ENCODE results near the gene RRH.
"Not testable (repeated sequence)": the region's sequence is repeated elsewhere in the genome, so short reads cannot be mapped to it uniquely, and the experiment has no call there.

Gene RRH, protein sequence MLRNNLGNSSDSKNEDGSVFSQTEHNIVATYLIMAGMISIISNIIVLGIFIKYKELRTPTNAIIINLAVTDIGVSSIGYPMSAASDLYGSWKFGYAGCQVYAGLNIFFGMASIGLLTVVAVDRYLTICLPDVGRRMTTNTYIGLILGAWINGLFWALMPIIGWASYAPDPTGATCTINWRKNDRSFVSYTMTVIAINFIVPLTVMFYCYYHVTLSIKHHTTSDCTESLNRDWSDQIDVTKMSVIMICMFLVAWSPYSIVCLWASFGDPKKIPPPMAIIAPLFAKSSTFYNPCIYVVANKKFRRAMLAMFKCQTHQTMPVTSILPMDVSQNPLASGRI

DNA sequence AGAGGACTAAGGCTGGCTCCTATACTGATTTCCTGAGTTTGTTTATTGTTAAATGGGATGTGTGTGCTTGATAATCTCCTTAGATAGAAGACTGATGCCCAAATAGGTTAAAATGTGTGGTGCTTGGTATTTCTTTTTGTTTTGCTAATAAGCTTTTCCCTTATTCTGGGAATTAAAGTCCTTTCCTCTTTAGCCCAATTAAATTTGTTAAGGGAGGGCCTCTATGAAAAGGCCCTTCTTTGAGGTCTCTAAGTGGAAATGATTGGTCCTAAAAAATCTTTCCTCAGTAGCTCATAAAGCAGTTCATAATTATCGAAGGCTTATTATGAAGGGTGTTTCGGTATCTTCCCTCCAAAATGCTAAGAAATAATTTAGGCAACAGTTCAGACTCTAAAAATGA is at the start of gene RRH:
Gene RRH, plus strand, starts transcription at position 301 of the 400 bp plus-strand sequence. Its CDS starts 56 bp downstream, at position 357.
- DNase-seq, result no peak

DNA sequence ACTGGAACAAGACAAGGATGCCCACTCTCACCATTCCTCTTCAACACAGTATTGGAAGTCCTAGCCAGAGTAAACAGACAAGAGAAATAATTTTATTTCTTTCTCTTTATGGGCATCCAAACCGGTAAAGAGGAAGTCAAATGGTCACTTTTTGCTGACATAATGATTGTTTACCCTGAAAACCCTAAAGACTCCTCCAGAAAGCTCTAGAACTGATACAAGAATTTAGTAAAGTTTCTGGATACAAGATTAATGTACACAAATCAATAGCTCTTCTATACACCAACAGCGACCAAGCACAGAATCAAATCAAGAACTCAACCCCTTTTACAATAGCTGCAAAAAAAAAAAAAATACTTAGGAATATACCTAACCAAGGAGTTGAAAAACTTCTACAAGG is 45.7 kb upstream of the RRH start:
- DNase-seq, result not testable (repeated sequence)

DNA sequence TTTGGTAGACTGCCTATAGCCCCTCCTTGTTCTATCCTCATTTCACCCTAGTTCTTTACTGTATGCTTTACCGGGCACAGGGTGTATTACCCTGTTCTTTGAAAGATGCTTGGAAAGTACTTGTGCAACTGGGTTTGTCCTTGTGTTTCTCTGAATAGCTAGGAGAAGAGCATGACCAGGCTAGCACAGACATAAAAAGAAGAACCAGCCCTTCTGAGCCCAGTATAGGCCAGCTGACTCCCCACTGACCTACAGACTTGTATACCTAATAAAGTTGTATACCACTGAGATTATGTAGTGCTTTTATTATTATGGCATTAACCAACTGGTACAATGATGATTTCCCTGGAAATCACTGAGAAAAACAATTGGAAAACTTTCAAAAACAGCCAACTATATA is 40.9 kb upstream of the RRH start:
- no peak for DNase-seq

DNA sequence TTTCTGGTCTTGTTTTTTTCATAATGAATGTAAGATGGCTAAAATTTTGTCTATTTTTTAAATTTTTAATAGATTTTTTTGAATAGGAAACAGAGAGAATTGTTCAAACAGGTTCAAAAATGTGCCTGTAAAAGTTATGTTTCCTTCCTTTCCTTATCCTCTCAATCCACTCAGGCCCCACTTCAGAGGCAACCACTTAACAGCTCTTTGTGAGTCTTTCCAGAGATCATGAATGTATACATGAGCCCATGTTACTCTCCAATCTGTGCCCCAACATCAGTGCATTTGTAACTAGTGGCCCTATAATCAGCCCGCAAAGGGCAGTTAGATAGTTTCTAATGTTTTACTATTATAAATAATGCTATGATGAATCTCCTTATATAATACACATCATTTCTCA is 40.0 kb upstream of the RRH start:
- DNase-seq, result no peak

DNA sequence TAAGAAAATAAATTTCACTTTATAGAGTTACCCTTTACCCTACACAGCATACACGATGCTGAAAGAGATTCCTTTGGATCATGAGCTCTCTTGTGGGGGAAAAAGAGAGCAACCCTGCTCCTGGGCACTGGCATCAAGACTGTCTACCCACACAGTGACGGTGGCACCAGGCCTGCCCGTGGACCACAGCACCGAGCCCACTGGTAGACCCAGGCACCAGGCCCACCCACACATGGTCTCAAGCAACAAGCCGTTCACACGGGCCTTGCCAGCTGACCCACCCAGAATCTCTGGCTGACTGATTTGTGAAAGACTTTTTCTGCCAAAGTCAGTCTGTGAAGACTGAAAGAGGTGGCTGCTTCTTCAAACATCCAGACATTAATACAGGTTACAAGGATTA is 32.7 kb upstream of the RRH start:
- no peak for DNase-seq

DNA sequence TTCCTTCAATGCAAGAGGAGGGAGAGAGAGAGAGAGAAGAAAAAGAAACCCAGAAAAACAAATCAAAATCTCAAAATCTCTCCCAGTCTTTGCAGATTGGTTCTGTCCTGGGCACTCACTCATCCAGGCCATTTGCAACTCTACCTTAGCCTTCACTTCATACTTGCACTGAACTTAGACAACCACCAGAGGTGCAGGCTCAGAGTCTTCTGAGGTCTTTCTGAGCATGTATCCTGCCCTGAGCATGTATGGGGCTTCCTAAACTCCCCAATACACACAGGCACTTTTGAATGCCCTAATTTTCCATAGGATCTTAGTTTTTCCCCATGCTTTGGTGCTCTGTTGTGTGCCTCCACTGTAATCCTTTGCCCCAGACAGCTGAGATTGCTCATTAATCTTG is 28.9 kb upstream of the RRH start:
- DNase-seq, result no peak

DNA sequence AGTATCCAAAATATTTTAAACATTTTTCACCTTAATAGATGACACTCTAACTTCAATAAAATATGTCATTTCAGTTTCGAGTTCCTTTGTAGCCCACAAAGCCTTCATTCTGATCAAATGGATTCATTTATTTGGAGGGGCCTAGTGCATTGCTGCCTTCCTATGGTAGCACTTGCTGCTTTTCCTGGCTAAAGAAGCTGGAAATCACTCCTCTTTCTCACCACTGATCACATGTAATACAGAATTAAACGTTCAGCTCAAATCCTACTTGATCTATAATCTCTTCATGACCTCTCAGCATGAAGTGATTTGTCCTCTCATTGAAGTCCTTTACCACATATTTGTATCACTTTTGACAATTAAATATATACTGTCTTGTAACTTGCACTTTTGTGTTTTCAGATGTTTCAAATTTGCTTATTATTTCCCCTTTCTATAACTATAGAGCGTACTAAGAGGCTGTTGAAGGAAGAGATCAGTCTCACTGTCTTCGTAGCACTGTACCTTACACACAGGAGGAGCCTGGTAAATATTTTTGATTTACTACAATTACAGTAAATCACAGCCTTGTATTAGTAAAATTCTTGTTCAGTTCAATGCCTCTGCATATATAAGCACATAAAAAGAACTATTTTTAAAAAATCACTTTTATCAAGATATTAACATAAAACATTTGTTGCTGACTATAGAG is 26.5 kb upstream of the RRH start:
- no peak for DNase-seq

DNA sequence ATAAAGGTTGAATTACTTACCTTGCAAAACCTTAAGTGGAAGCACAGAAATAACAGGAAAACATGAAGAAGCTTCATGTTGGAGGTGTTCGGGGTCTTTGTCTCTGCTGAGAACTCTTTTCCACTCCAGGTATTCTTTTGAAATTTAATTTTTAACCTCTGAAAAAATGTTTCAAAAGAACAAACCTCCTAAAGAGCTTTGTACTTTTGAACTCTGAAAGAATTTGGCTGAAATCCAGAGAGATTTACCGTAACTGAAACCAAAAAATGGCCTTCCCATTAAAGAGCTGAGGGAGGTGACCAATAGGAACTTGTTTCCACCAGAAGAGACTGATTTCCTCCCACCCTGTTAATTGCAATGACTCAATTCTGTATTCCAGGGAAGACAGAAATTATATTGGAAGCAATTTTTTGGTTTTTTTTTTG is 25.9 kb upstream of the RRH start, which contains the start of gene CFI:
Gene CFI, minus strand, starts transcription at position 105 of the 425 bp plus-strand sequence. Its CDS starts 28 bp downstream, at position 77.
- peak; percentile 6 for DNase-seq

DNA sequence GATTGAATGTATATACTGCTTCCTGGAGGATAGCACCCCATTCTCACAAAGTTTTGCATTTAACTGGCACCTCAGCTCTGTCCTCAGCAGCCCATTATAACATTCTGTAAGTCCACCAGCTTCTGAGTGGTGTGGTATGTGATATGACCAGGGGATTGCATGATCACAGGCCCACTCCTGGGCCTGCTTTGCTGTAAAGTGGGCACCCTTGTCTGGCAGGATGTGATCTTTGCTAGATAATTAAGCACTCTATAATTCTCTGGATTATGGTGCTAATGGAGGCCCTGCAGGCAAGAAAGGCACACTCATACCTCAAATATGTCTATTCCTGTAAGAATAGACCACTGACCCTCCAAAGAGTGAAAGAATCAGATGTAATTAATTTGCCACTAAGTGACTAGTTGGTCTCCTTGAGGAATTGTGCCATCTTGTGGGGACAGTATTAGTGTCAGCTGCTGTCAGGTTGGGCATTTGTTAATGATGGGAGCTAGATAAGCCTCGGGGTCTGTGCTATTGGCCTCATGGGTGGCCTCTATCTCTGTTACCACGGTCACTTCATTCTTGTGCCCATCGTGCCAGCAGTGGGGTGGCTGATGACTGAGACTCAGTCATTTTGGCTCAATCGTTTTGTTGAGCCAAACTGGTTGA is 23.7 kb upstream of the RRH start:
- peak; percentile 41 for DNase-seq

DNA sequence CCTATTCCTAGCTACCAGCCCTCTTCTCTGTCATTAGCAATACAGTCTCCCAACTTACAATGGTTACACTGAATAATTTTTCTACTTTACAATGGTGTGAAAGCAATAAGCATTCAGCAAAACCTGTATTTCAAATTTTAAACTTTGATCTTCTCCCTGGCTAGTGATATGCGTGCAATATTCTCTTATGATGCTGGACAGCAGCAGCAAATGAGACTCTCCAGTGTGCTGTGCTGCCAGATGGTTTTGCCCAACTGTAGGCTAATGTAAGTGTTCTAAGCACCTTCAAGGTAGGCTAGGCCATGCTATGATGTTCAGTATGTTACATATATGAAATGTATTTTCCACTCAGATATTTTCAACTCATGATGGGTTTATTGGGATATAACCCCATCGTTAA is 18.1 kb upstream of the RRH start:
- no peak for DNase-seq

DNA sequence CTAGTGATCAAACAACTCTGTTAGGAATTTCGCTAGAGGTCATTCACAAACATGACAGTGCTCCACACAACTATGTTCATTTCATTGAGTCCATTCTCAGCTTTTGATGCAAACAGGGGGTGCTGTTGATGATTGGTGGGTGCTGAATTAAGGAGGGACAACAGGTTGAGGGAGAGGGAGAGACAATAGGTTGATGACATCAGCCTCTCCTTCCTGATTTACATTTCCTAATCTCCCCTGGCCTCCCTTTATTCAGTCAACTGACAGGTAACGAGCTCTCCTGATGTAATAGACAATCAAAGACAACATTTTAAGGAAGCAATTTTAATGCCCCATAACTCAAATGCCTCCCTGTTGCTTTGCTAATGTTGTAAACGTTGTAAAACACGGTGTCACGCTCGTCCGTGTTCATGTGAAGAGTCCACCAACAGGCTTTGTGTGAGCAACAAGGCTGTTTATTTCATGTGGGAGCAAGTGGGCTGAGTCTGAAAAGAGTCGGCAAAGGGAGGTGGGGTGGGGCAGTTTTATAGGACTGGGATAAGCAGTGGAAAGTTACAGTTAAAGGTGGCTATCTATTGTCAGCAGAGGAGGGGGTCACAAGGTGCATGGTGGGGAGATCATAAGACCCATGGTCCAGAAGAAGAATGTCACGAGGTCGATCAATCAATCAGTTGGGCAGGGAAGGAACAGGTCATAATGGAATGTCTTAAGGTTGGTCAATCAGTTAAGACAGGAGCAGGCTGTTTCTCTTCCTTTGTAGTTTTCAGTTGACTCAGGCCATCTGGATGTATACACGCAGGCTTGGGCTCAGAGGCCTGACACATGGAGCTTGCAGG is 17.0 kb upstream of the RRH start:
- DNase-seq, result no peak

DNA sequence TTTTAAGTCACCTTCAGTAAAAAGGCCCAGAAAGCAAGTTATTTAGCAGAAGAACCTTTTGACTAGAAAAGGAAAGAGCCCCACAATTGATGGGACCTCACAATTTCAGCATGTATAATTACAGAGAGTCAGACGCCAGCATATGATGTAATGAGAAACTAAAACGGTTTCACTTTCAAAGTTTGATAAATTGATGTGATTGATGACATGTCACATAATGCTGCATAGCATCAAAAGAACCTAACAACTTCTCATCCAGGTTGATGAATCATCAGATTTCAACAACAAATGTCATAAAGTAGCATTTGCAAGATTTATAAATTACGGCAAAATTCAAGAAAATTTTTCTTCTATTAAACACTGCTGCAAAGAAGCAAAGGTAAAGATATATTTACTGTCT is 16.1 kb upstream of the RRH start:
- DNase-seq, result no peak

DNA sequence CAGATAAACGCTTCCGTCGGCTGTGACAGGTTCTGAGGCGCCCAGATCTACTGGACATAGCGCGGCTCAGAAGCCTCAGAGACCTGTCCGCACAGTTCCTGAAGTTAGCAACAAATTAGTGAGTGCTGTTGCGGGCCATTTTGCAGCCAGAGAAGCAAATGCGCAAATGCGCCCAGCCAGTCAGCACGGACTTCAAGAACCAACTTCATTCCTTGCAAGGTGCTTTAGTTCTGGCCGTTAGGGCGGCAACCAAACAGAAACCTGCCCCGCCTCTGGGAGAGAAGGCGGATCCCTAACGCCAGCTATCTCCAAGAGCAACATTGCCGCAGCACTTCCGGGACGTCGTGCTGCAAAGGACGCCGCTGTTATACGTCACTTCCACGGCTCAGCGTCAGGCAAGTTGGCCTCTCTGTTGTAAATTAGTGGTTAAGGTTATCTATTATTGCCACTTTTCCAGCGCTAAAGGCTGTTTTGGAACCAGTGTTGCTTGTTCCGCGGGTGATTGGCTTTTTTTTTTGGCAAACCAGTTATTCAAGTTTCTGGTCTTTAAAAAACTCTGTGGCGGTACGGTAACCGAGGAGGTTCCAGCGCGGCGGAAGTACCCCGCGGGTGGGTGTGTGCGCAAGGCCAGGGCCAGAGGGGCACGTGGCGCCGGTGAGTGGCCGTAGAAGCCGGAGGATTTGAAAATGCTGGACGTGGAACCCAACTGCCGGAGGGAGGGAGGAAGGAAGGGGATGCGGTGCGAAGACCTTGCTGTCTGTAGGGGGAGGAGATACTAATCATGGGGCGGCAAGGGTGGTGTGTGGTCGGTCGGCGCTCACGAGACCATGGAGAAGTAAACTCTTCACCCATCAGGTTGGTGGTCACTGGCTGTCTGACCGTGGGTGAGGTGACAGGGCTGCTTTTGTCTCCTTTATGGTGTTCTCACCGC is 12.4 kb upstream of the RRH start, which contains the start of gene GAR1:
Gene GAR1, plus strand, starts transcription at position 612 of the 931 bp plus-strand sequence. CDS start 403 bp downstream, outside the sequence.
- DNase-seq, result peak; percentile 83

DNA sequence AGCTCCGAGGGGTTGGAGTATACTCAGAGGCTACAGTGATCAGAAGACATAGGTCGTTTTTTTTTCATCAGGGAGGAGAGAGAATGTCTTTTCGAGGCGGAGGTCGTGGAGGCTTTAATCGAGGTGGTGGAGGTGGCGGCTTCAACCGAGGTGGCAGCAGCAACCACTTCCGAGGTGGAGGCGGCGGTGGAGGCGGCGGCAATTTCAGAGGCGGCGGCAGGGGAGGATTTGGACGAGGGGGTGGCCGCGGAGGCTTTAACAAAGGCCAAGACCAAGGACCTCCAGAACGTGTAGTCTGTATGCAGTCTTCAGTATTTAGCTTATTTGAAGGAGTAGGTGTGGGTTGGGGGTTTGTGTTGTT is 11.7 kb upstream of the RRH start:
- DNase-seq, result no peak

DNA sequence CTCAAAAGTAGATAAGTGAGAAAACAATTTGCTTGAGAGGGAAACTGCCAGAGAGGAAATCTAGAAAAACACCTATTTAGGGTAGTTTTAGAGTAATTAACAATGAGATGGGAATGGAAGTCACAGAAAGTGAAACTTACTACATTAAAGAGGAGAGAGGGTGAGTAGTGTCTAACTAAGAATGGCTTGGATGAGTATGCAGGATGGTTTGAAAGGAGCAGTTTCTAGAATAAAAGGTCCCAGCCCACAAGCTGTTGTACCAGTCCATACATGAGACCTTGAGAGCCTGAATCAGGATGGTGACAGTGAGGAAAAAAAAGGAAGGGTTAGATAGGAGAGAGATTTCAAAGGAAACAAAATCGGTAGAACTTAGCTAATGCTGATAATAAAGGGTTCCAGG is 10.9 kb upstream of the RRH start:
- DNase-seq, result no peak

DNA sequence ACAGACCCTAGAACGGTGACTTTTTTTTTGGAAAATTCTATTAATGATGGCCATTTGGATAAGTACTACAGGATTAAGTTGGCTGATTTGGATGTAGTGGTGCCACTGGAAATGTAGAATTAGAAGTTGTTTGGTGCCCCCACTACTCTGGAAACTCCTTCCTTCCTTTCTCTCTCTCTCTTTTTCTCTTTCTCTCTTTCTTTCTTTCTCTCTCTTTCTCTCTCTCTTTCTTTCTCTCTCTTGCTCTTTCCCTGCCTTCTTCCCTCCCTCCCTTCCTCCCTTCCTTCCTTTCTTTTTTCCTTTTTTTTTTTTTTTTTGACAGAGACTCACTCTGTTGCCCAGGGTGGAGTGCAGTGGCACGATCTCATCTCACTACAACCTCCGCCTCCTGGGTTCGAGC is 9.5 kb upstream of the RRH start:
- no peak for DNase-seq

DNA sequence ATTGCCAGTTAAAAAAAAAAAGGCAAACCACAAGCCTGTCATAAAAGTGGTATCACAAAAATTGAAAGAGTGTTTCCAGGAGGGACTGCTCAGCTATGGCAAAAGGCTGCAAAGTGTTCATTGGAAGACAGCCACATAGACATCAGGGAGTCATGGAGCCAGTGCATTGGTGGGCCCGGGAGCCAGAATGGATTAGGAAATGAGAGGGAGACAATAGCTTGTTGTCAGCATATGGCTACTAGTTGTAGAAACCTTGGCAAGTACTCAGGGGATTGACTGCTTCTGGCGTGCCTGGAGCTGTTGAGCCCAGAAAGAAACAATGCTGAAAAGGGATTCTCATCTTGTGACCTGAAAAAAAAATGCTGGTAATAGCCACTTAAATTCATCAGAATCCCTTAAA is 7.2 kb upstream of the RRH start:
- no peak for DNase-seq

DNA sequence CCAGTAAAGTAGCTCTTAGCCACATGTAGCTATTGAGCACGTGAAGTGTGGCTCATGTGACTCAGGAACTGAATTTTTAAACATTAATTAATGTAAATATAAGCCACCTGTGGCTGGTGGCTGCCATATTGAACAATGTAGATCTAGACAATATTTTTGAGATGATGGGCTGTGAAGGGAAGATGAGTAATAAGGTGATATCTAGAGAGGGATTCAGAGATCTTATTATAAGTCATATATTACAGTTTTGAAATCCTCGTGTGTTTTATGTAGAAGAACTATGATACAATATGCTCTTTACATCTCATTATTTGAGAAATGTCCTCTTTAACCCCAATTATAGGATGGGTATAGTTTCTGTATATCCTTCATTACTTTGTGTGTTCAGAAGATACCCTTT is 6.6 kb upstream of the RRH start:
- DNase-seq, result no peak

DNA sequence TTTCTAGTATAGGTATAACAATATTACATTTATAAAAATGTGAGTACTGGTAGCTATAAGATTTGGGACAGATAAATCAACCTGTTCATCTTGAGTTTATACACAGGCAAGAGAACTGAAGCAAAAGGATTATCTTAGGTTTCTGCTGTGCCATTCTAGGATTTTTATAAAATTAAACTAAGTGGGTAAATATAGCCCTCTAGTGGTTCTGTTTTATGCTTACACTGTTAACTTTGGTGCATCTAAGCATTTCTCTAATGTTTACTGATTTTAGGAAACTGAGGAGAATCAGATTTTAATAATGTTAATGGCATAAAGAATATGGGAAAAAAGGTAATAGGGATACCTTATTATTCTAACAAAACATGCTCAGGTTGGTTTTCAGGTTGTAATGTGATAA is 1.1 kb upstream of the RRH start:
- peak; percentile 1 for DNase-seq

DNA sequence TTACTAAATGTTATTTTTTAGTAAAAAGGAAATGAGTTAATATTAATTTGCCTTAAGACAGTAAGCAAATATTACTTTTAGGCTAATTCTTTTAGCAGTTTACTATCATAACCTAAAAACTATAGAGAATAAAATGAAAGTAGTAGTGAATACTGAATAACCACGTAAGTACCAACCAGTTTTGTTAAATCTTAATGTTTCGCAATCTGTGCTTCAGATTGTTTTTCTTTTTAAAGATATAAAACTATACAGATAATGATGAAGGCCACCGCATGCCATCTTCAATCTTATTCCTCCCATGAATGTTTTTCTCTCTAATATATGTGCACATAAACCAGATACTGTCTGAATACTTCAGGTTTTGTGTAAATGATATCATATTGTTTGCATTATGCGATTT is 6.0 kb downstream of the RRH start:
- DNase-seq, result no peak

DNA sequence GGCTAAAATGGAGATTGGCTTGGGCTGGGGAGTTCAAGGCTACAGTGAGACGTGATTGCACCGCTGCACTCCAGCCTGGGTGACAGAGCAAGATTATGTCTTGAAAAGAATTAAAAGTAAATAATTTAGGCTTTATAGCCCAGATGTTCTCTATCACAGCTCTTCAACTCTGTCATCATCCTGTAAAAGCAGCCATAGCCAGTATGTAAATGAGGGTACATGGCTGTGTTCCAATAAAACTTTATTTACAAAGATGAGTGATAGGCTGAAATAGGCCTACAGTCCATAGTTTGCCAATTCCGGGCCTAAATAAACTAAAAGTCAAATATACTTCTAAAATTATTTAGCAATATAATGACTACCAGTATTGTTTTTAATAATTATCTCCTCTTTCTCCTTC is 9.2 kb downstream of the RRH start:
- DNase-seq, result no peak

Measured in COR-L47 (cell line).